Measurements from ENCODE around the gene SS18L1.

SS18L1 gene

DNA sequence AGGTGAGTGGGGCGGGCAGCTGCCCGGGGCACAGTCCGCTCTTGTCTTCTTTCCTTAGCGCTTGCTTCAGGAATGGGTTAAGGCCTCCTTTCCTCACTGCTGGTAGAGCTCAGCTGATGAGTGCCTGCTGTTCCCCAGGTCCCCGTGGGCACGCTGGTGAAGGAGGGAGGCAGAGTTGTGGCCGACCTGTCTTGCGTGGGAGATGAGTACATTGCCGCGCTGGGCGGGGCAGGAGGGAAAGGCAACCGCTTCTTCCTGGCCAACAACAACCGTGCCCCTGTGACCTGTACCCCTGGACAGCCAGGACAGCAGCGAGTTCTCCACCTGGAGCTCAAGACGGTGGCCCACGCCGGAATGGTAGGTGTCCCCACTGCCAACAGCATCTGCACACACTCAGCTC lies 54.9 kb downstream of the SS18L1 start:
- Mint-ChIP-seq H3K9me3 (no peaks in the 10 kb centered on the region), H3K27me3 (no peaks in the 10 kb centered on the region), H3K27ac (no peak overlapping the region), H3K36me3 (peaks cover 10% of the 10 kb centered on the region), H3K4me1 (no peaks in the 10 kb centered on the region), H3K4me3 (no peak overlapping the region)

DNA sequence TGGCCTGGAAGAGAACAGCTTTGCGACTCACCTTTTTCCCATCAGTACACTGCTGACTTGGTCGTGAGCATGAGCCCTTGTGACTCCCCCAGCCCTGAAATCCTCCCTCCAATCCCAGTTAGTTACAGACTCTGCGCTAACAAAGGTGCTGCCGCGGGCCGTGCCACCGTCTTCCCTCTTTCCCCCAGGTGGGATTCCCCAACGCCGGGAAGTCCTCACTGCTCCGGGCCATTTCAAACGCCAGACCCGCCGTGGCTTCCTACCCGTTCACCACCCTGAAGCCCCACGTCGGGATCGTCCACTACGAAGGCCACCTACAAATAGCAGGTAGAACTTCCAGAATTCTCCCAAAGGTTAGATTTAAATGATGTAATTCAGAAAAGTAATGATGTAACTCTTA lies 55.4 kb downstream of the SS18L1 start:
- Mint-ChIP-seq H3K9me3 (no peaks in the 10 kb centered on the region), H3K36me3 (peaks cover 11% of the 10 kb centered on the region), H3K4me1 (no peaks in the 10 kb centered on the region), H3K4me3 (no peak overlapping the region), H3K27ac (peak overlapping the region; percentile 62), H3K27me3 (no peaks in the 10 kb centered on the region)

DNA sequence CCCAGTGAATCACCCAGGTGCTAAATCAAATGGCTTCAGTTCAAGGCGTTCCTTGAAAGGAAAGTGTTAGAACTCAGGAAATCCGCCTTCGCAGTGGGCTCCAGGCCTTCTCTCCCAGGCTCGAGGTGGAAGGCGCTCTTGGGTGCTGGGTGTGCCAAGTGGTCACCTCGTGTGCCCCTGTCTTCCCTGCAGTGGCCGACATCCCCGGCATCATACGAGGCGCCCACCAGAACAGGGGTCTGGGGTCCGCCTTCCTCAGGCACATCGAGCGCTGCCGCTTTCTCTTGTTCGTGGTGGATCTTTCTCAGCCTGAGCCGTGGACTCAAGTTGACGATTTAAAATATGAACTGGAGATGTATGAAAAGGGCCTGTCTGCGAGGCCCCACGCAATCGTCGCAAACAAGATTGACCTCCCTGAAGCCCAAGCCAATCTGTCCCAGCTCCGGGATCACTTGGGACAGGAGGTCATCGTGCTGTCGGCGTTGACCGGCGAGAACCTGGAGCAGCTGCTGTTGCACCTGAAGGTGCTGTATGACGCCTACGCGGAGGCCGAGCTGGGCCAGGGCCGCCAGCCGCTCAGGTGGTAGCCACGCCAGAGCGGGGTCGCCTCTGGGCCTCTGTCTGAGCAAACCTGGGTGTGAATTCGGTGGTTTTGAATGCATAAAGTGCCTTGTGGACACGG lies 57.1 kb downstream of the SS18L1 start:
- H3K9me3 Mint-ChIP-seq: no peaks in the 10 kb centered on the region
- no peaks in the 10 kb centered on the region for H3K27me3 Mint-ChIP-seq
- no peak overlapping the region for H3K27ac Mint-ChIP-seq
- no peaks in the 10 kb centered on the region for H3K4me1 Mint-ChIP-seq
- H3K36me3 Mint-ChIP-seq: peaks cover 10% of the 10 kb centered on the region
- H3K4me3 Mint-ChIP-seq: no peak overlapping the region

GRCh38 chr20:62201173-62202082 lies 57.9 kb downstream of the SS18L1 start:
- H3K27me3 Mint-ChIP-seq: no peaks in the 10 kb centered on the region
- H3K36me3 Mint-ChIP-seq: peaks cover 9% of the 10 kb centered on the region
- no peaks in the 10 kb centered on the region for H3K9me3 Mint-ChIP-seq
- no peaks in the 10 kb centered on the region for H3K4me1 Mint-ChIP-seq
- no peak overlapping the region for H3K4me3 Mint-ChIP-seq
- H3K27ac Mint-ChIP-seq: no peak overlapping the region

- peaks cover 9% of the 10 kb centered on the region for H3K36me3 Mint-ChIP-seq
Measured at GRCh38 chr20:62202083-62202395, 58.5 kb downstream of the SS18L1 start.

GRCh38 chr20:62202676-62203377 lies 59.3 kb downstream of the SS18L1 start:
- H3K36me3 Mint-ChIP-seq: peaks cover 9% of the 10 kb centered on the region
- H3K4me1 Mint-ChIP-seq: no peaks in the 10 kb centered on the region
- no peaks in the 10 kb centered on the region for H3K9me3 Mint-ChIP-seq
- H3K4me3 Mint-ChIP-seq: no peak overlapping the region
- no peak overlapping the region for H3K27ac Mint-ChIP-seq
- H3K27me3 Mint-ChIP-seq: no peaks in the 10 kb centered on the region

More at GRCh38 chr20:62202083-62202395, 58.5 kb downstream of the SS18L1 start:
- Mint-ChIP-seq H3K4me3 (no peak overlapping the region), H3K9me3 (no peaks in the 10 kb centered on the region), H3K4me1 (no peaks in the 10 kb centered on the region), H3K27ac (no peak overlapping the region), H3K27me3 (no peaks in the 10 kb centered on the region)

- Mint-ChIP-seq H3K4me3 (no peak overlapping the region), H3K4me1 (no peaks in the 10 kb centered on the region), H3K27ac (no peak overlapping the region), H3K9me3 (no peaks in the 10 kb centered on the region), H3K36me3 (peaks cover 9% of the 10 kb centered on the region), H3K27me3 (no peaks in the 10 kb centered on the region)
Measured at GRCh38 chr20:62203378-62204030, 59.9 kb downstream of the SS18L1 start.

DNA sequence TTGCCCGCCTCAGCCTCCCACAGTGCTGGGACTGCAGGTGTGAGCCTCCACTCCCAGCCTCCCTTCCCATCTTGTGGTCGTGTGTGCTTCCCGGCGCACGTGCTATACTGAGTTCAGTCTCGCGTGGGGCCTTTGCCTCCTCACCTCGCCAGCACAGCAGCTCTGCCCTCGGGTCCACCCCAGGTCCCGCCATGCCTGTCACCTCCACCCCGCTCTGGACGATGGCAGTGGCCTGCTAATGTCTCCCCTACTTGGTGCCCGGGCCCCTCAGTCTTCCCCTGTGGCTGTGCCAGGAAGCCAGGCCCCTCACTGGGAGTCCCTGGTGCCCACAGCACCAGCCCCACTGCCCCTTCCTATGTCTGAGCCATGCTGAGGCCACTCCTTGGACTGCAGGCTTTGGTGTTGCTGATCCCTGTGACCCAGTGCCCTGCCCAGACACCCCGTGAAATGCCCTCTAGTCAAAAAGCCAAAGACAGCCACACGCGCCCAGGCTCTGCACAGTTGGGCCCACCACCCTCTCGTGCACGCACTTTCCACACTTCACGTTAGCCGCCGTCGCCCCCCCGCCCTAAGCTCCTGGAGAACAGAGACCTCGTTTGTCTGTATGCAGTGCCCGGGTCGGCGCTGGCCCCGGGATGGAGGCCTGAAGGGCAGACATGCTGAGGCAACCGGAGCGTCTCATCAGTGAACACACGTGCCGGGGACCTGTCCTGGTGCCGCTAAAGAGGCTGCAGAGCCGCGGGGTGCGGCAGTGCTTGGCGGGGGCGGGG lies 62.2 kb downstream of the SS18L1 start:
- Mint-ChIP-seq H3K9me3 (no peaks in the 10 kb centered on the region), H3K4me3 (no peak overlapping the region), H3K4me1 (no peaks in the 10 kb centered on the region), H3K36me3 (peaks cover 5% of the 10 kb centered on the region), H3K27me3 (no peaks in the 10 kb centered on the region), H3K27ac (no peak overlapping the region)

DNA sequence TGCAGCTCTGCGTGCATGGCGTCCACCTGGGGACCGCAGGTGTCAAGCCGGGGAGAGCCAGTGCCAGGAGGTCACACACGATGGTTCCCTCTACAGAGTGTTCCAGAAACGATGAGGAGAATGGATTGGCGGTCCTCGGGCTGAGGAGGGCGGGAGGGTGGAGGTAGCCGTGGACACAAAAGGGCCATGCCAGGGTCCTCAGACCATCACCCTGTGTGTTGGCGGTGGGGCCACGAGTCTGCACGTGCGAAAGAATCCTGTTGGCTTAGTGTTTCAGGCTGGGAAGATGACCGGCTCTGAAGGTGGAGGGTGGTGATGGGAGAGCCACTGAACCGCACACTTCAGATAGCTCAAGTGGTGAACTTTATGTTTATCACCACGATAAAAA lies 62.8 kb downstream of the SS18L1 start:
- Mint-ChIP-seq H3K9me3 (no peaks in the 10 kb centered on the region), H3K27ac (no peak overlapping the region), H3K27me3 (no peaks in the 10 kb centered on the region), H3K4me1 (no peaks in the 10 kb centered on the region), H3K36me3 (peaks cover 5% of the 10 kb centered on the region), H3K4me3 (no peak overlapping the region)

- no peaks in the 10 kb centered on the region for H3K9me3 Mint-ChIP-seq
- peaks cover 2% of the 10 kb centered on the region for H3K27me3 Mint-ChIP-seq
- no peak overlapping the region for H3K4me3 Mint-ChIP-seq
- peaks cover 1% of the 10 kb centered on the region for H3K36me3 Mint-ChIP-seq
- no peaks in the 10 kb centered on the region for H3K4me1 Mint-ChIP-seq
- no peak overlapping the region for H3K27ac Mint-ChIP-seq
Measured at GRCh38 chr20:62208061-62208794, 64.7 kb downstream of the SS18L1 start.

DNA sequence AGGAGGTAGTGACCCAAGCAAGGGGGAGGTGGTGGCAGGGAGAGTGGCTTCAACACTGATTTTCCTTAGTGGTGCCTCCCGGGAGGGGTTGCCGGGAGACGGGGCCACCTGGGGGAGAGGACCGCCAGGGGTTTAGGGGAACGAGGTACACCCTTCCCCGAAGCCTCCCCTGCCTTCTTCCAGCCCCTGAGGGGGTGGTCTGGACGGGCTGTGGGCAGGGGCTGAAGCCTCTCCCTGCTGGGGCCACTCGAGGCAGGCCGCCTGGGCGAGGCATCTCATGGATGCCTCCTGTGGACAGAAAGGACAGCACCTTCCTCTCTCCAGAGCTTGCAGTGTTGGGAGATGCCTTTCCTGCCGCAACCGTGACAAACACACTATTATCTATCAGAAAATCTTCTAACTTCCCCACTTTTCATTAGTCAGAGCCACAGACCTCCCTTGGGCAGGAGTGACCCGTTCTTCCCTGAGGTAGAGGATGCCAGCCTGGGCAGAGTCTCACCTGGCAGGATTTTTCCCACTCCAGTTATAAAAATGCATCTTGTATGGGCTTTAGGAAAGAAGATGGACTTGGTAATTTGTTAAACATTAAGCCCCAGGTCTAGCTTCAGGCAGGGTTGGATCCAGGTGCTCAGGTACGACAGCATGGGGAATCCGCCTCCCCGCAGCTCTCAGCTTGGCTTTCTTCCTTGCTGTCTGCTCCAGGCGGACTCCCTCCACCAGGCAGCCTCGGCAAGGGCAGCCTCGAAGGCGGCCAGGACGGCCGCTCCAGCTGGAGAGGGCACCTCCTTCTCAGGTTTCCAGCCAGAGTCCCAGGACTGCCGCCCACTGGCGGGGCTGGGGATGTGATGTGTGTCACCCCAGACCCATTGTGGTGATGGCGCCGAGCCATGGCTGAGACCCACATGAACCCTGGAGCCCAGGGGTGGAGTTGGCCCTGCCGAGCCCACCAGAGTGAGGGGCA lies 65.5 kb downstream of the SS18L1 start:
- Mint-ChIP-seq H3K27me3 (peaks cover 4% of the 10 kb centered on the region), H3K4me1 (no peaks in the 10 kb centered on the region), H3K27ac (no peak overlapping the region), H3K9me3 (no peaks in the 10 kb centered on the region), H3K36me3 (no peaks in the 10 kb centered on the region), H3K4me3 (no peak overlapping the region)

DNA sequence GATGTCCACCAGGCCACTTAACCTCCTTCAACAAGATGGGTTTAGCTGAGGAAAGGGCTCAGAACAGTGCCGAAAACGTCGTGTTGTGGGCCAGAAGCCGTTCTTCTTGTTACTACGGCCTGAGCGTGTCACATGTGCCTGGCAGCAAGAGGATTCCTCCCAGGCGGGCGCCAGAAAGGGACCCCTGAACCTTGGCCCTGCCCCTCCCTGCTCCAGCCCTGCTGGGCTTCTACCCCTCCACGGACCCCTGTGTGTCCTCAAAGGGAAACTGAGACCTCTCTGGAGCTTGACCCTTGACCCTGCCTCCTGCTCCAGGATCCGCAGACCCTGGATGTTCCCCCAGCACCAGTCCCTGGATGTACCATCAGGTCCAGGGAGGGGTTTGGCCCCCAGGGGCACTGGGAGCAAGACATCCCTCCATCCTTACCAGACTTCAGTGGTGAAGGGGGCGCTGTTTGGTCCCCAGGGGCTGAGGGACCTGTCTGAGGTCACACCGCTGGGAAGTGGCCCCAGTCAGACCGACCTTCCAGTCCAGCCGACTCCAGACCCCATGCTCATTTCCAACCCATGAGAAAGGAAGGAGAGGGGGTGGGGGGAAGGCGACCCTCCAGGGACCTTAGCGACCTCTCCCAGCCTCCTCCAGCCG lies 66.4 kb downstream of the SS18L1 start:
- H3K27me3 Mint-ChIP-seq: peaks cover 4% of the 10 kb centered on the region
- H3K4me1 Mint-ChIP-seq: no peaks in the 10 kb centered on the region
- H3K4me3 Mint-ChIP-seq: no peak overlapping the region
- no peaks in the 10 kb centered on the region for H3K36me3 Mint-ChIP-seq
- no peaks in the 10 kb centered on the region for H3K9me3 Mint-ChIP-seq
- H3K27ac Mint-ChIP-seq: no peak overlapping the region

DNA sequence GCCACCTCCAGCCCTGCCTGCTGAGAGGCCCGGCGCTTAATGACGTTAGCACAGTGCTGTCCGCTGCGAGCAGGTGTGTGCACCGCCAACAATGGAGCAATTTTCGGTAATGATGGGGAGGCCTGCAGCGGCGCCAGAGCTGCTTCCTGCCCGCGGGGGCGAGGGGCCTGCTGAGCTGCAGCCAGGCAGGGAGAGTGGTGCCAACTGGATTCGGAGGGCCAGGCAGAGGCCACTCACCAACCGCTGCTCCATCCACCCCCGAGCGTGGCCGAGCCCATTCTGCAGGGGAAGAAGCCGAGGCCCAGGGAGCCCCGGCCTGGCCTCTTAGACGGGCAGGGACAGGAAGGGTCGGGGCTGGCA lies 66.9 kb downstream of the SS18L1 start:
- Mint-ChIP-seq H3K36me3 (no peaks in the 10 kb centered on the region), H3K27me3 (peaks cover 6% of the 10 kb centered on the region), H3K4me1 (no peaks in the 10 kb centered on the region), H3K9me3 (no peaks in the 10 kb centered on the region), H3K4me3 (no peak overlapping the region), H3K27ac (no peak overlapping the region)
